Gastroesophageal sphincter (tissue), 4 donors: ENCODE data around the gene SMIM12. TPM values are rescaled to one million over a fixed set of nuclear protein-coding genes. Genes with fewer than 3 reads are reported as not detected.
"Not testable (repeated sequence)": the region's sequence is repeated elsewhere in the genome, so short reads cannot be mapped to it uniquely, and the experiment has no call there.

Experiments used
- ATAC-seq: fragments of 150-250 bp; one replicate; pipeline ENCODE4 v1.9.1; 2016; ENCODE audit warnings: mild to moderate bottlenecking, moderate library complexity
- H3K27ac ChIP-seq, 4 donors: fragments of 200-600 bp; sonication (generic) in 3 of 4; 1 replicate in 3 of 4; 2 replicates in 1 of 4; pipeline ENCODE4 v1.5.1; 2016 to 2019
- H3K27me3 ChIP-seq: fragments of 200-600 bp; sonication (generic); one replicate; pipeline ENCODE4 v1.5.1; 2019
- H3K36me3 ChIP-seq, 2 donors: fragments of 200-600 bp; sonication (generic); one replicate each; pipeline ENCODE4 v1.5.1; 2019; ENCODE audit warnings: control low read depth in 1 of 2
- H3K4me1 ChIP-seq, 3 donors: fragments of 200-600 bp; sonication (generic); 1 replicate in 2 of 3; 2 replicates in 1 of 3; pipeline ENCODE4 v1.5.1; 2016 to 2019; ENCODE audit warnings: control low read depth in 2 of 3
- H3K4me3 ChIP-seq, 2 donors: fragments of 200-600 bp; sonication (generic); one replicate each; pipeline ENCODE4 v1.5.1; 2019; ENCODE audit warnings: mild to moderate bottlenecking in 1 of 2, moderate library complexity in 1 of 2
- H3K9me3 ChIP-seq, 3 donors: fragments of 200-600 bp; sonication (generic); one replicate each; pipeline ENCODE4 v1.5.1; 2017 to 2019; ENCODE audit warnings: control low read depth in 2 of 3
- CTCF ChIP-seq, 4 experiments: fragments of 200-600 bp in 2 of 4; fragments of 450-650 bp in 2 of 4; sonication (generic) in 1 of 4; IDR thresholded peaks; one replicate each; pipeline ENCODE4 v1.5.1; 2017 to 2019; ENCODE audit warnings: antibody characterized with exemption in 4 of 4, mild to moderate bottlenecking in 2 of 4, moderate library complexity in 2 of 4
- EP300 ChIP-seq: sonication (generic); formaldehyde crosslinking; IDR thresholded peaks from one replicate; pipeline ENCODE4 v1.6.1; 2017; ENCODE audit warnings: antibody characterized with exemption, mild to moderate bottlenecking
- POLR2A ChIP-seq, 2 donors: fragments of 450-650 bp; IDR thresholded peaks; one replicate each; pipeline ENCODE4 v1.6.1; 2017; ENCODE audit warnings: antibody characterized with exemption in 2 of 2, mild to moderate bottlenecking in 2 of 2, moderate library complexity in 1 of 2
- POLR2AphosphoS5 ChIP-seq: sonication (generic); formaldehyde crosslinking; IDR thresholded peaks from one replicate; pipeline ENCODE4 v1.6.1; 2017; ENCODE audit warnings: antibody characterized with exemption
- WGBS, 2 donors: methylation state at CpG; one replicate each; pipeline ENCODE4 v1.1.5; 2018; ENCODE audit warnings: low coverage in 1 of 2; 5-methylcytosine and 5-hydroxymethylcytosine counted together
- total RNA-seq, 4 donors: library from RNA; depleted of rRNA; stranded (reverse); fragments of >200 nt; gene quantifications; one replicate each; pipeline ENCODE4 v1.1.0, GENCODE V29; 2016

The SMIM12 gene
- total RNA-seq, 4 donors from 2014 or later = 34.2 to 52.0 (median 37.8) TPM

GRCh38 chr1:34827341-34827941 lies 32.1 kb downstream of the SMIM12 start:
- Histone ChIP-seq H3K9me3 (no peaks in the 10 kb centered on the region), H3K4me3 (no peak overlapping the region), H3K4me1 (peaks cover 0 to 3% (median 0%) of the 10 kb centered on the region in 3 donors), H3K27me3 (no peaks in the 10 kb centered on the region), H3K27ac (no peak overlapping the region), H3K36me3 (peaks cover 0 to 10% of the 10 kb centered on the region in 2 donors)
- no peak for ATAC-seq
- TF ChIP-seq POLR2A (IDR thresholded peaks at IDR 0.05) (no peak), EP300 (no peak), POLR2AphosphoS5 (no peak), CTCF (IDR thresholded peaks at IDR 0.05) (no peak)
- 69 to 76% methylated on average over 3 to 4 of the region's 5 CpGs for WGBS, 2 donors

- WGBS, 2 donors = 100% methylated on average over 1 of the region's 11 CpGs; no CpG with 5 or more reads in 1 of the 2 donors
- peak; percentile 66 for ATAC-seq
Observed at GRCh38 chr1:34825455-34826091, 34.0 kb downstream of the SMIM12 start.

GRCh38 chr1:34824817-34825454 lies 34.6 kb downstream of the SMIM12 start:
- no peaks in the 10 kb centered on the region for H3K27me3 ChIP-seq
- H3K4me1 ChIP-seq = no peaks in the 10 kb centered on the region
- H3K36me3 ChIP-seq = no peaks in the 10 kb centered on the region
- no peak for ATAC-seq
- 79 to 100% methylated on average over 1 to 3 of the region's 3 CpGs for WGBS, 2 donors
- no peak overlapping the region for H3K4me3 ChIP-seq
- H3K27ac ChIP-seq = no peak overlapping the region
- no peaks in the 10 kb centered on the region for H3K9me3 ChIP-seq
- no peak for TF ChIP-seq CTCF (IDR thresholded peaks at IDR 0.05)
- no peak for TF ChIP-seq POLR2AphosphoS5
- TF ChIP-seq POLR2A (IDR thresholded peaks at IDR 0.05) = no peak
- no peak for TF ChIP-seq EP300

More at GRCh38 chr1:34825455-34826091, 34.0 kb downstream of the SMIM12 start:
- Histone ChIP-seq H3K36me3 (no peaks in the 10 kb centered on the region), H3K4me1 (no peaks in the 10 kb centered on the region), H3K9me3 (no peaks in the 10 kb centered on the region), H3K27ac (no peak overlapping the region), H3K4me3 (no peak overlapping the region), H3K27me3 (no peaks in the 10 kb centered on the region)
- TF ChIP-seq EP300 = no peak
- TF ChIP-seq POLR2A (IDR thresholded peaks at IDR 0.05) = no peak
- no peak for TF ChIP-seq CTCF (IDR thresholded peaks at IDR 0.05)

DNA sequence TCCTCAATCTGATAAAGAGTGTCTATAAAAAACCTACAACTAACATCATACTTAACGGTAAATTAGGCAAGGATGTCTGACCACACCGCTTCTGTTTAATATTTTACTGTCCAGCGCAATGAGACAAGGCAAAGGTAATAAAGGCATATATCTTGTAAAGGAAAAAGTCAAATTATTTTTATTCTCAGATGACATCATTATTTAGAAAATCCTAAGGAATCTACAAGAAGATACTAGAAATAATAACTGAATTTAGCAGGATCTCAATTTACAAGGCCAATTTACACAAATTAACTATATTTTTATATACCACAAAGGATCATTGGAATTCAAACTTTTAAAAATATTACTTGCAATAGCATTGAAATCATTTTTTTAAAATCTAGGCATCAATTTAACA lies 37.3 kb downstream of the SMIM12 start:
- TF ChIP-seq EP300 (no peak), POLR2A (IDR thresholded peaks at IDR 0.05) (no peak), CTCF (IDR thresholded peaks at IDR 0.05) (no peak), POLR2AphosphoS5 (no peak)
- Histone ChIP-seq H3K36me3 (no peaks in the 10 kb centered on the region), H3K4me1 (no peaks in the 10 kb centered on the region), H3K4me3 (no peak overlapping the region), H3K27ac (no peak overlapping the region), H3K27me3 (no peaks in the 10 kb centered on the region), H3K9me3 (no peaks in the 10 kb centered on the region)
- WGBS, 2 donors = 79 to 89% methylated on average over 3 of the region's 3 CpGs
- no peak for ATAC-seq

DNA sequence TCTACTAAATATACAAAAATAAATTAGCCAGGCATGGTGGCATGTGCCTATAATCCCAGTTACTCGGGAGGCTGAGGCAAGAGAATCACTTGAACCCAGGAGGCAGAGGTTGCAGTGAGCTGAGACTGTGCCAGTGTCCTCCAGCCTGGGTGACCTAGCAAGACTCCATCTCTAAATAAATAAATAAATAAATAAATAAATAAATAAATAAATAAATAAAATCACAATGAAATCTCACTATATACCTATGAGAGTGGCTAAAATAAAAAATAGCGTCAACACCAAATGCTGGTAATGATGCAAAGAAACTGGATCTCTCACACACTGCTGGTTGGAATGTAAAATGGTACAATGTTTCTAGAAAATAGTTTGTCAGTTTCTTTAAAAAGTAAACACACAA lies 40.7 kb downstream of the SMIM12 start:
- WGBS, 2 donors = 88 to 100% methylated on average over 1 of the region's 2 CpGs
- not testable (repeated sequence) for H3K4me1 ChIP-seq, H3K36me3 ChIP-seq, H3K9me3 ChIP-seq, H3K27ac ChIP-seq, H3K27me3 ChIP-seq, H3K4me3 ChIP-seq, ATAC-seq
